ENCODE results near the gene RELCH. TPM values are rescaled to one million over a fixed set of nuclear protein-coding genes. Genes with fewer than 3 reads are reported as not detected.
A peak's percentile ranks its signal among the peaks of the same experiment; 100 is the strongest.

The RELCH gene
- total RNA-seq, 2 experiments from 2014 or later = 18.4 to 21.7 TPM

DNA sequence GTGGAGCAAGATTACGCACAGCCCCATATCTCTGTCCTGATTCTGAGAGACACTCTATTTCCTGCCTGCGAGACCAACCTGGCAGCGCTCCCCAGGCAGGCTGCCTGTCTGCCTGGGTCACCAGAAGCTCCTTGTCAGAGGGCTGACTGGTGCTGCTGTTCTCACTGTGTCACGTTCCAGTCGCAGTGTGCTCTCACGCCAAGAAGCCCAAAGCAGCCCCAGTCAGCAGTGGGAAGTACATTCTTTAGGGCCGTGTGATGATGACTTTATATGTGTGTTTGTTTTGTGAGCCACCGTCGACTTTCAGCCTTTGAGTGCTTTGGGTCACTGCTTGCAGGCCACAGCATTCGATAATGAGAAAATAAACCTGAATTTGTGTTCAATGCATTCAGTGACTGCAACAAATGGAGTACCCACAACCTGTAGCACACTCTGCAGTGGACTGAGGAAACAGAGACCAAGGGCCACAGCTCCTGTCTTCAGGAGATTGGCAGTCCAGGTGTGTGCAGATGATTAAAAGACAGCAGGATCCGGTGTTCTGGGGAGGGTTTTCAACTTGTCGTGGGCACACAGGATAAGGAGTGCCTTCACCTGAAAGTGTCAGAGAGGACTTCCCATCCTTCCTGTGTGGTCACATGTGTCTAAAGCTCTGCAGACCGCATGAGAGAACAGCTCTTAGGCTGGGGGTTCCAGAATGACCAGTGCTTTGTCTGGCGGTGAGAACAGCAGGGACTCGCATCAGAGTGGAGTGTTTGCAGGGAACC lies 142.8 kb downstream of the RELCH start:
- Mint-ChIP-seq H3K27ac (no peak overlapping the region), H3K9me3 (no peaks in the 10 kb centered on the region), H3K27me3 (peaks cover 61% of the 10 kb centered on the region), H3K36me3 (ENCODE audit: low read depth) (no peaks in the 10 kb centered on the region), H3K4me1 (ENCODE audit: low read depth) (peaks cover 31% of the 10 kb centered on the region), H3K4me3 (no peak overlapping the region)
- TF ChIP-seq, protein P1, sequence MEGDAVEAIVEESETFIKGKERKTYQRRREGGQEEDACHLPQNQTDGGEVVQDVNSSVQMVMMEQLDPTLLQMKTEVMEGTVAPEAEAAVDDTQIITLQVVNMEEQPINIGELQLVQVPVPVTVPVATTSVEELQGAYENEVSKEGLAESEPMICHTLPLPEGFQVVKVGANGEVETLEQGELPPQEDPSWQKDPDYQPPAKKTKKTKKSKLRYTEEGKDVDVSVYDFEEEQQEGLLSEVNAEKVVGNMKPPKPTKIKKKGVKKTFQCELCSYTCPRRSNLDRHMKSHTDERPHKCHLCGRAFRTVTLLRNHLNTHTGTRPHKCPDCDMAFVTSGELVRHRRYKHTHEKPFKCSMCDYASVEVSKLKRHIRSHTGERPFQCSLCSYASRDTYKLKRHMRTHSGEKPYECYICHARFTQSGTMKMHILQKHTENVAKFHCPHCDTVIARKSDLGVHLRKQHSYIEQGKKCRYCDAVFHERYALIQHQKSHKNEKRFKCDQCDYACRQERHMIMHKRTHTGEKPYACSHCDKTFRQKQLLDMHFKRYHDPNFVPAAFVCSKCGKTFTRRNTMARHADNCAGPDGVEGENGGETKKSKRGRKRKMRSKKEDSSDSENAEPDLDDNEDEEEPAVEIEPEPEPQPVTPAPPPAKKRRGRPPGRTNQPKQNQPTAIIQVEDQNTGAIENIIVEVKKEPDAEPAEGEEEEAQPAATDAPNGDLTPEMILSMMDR (IDR thresholded peaks at IDR 0.05) = no peak
- ATAC-seq (peak; percentile 72), DNase-seq (peak; percentile 66)
- intact Hi-C loops (cut with micrococcal nuclease) = no loop called here
- CTCF ChIA-PET = interaction anchor here (1.2 to 1.6 kb wide), 2 partner anchors 88 to 92 kb away, joined by 3 read pairs; no protein-coding TSS in a partner anchor
- POLR2A ChIA-PET = interaction anchor here (1.5 kb wide), 1 partner anchor 9 kb away, joined by 3 read pairs; no protein-coding TSS in a partner anchor

DNA sequence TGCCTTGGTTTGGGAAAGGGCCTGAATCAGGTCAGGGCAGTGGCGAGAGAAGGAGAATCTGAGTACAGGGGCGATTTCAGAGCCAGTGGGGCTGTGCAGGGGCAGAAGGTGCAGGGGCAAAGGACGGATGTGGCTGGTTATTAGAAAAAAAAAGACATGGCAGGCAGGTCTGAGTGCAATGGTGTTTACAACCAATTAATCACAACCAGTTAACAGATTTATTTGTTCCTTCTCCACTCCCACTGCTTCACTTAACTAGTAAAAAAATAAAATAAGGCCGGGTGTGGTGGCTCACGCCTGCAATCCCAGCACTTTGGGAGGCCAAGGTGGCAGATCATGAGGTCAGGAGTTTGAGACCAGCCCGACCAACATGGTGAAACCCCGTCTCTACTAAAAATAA lies 143.6 kb downstream of the RELCH start:
- Mint-ChIP-seq H3K36me3 (ENCODE audit: low read depth) (no peaks in the 10 kb centered on the region), H3K4me3 (no peak overlapping the region), H3K27me3 (peaks cover 61% of the 10 kb centered on the region), H3K4me1 (ENCODE audit: low read depth) (peaks cover 31% of the 10 kb centered on the region), H3K9me3 (no peaks in the 10 kb centered on the region), H3K27ac (no peak overlapping the region)
- CTCF ChIA-PET = interaction anchor here (1.0 to 1.6 kb wide), 2 partner anchors 9 to 92 kb away, joined by 3 to 4 read pairs; no protein-coding TSS in a partner anchor
- POLR2A ChIA-PET = interaction anchor here (1.5 kb wide), 1 partner anchor 8 kb away, joined by 3 read pairs; no protein-coding TSS in a partner anchor
- ATAC-seq (no peak), DNase-seq (no peak)
- TF ChIP-seq, protein P1 (IDR thresholded peaks at IDR 0.05) = no peak
- intact Hi-C loops (cut with micrococcal nuclease) = no loop called here

DNA sequence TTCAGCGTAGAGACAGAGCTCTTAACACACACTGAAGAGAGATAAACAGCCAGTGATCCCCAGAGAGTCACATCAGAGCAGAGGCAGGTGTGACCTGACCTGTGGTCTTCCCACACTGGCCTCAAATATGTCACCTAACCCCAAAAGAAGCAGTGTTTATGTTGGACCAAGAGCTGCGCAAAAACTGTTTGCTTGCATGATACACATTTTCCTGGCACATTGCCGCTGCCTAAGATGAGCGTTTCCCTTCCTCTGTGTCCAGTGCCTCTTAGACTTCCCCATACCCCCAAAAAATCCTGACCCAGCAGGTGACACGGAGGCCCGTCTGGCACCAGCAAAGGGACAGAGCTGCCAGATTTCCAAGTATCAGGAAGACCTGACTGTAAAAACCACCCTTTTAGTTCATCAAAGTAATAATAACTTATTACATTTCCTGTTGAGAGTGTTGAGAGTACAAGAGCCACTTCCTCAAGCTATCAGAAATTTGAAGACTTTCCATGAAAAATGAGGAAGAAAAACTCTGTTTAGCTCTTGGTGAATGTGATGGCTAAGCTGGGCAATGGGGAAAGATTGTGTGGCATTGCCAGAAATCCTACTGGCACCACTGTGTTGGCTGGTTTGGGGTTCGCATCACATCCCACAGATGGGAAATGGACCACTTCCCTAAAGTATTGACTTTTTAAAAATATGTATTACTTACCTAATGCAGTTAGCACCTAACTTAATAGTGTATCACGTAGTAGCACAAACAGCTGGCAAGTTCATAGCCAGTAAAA lies 144.7 kb downstream of the RELCH start:
- Mint-ChIP-seq H3K27ac (no peak overlapping the region), H3K4me3 (no peak overlapping the region), H3K4me1 (ENCODE audit: low read depth) (peaks cover 24% of the 10 kb centered on the region), H3K27me3 (peaks cover 51% of the 10 kb centered on the region), H3K36me3 (ENCODE audit: low read depth) (no peaks in the 10 kb centered on the region), H3K9me3 (no peaks in the 10 kb centered on the region)
- ChIA-PET POLR2A (interaction anchor here (1.7 kb wide), 1 partner anchor 14 kb away, joined by 4 read pairs; no protein-coding TSS in a partner anchor), CTCF (interaction anchor here (1.0 to 1.4 kb wide), 3 partner anchors 10 to 94 kb away, joined by 4 read pairs; no protein-coding TSS in a partner anchor)
- intact Hi-C loops (cut with micrococcal nuclease) = no loop called here
- ATAC-seq = no peak
- TF ChIP-seq, protein P1 (IDR thresholded peaks at IDR 0.05) = no peak
- DNase-seq = no peak

DNA sequence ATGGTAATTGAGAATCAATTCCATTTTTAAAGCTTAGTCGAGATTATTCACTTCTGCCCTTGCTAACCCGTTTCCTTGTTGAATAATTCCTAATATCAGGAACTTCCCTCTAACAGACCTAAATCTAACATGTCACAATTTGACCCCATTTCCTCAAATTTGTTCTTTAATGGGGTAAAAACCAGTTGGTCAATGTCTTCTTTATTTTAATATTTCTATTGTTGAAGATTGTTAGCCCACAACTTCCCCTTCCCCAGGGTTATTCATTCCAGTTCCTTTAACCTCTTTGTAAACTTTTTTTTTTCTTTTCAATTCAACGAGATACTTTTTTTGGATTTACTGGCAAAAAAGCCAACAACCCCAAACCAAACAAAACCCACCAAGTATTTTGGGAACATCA lies 145.4 kb downstream of the RELCH start:
- intact Hi-C loops (cut with micrococcal nuclease) = no loop called here
- ChIA-PET POLR2A (interaction anchor here (1.7 kb wide), 1 partner anchor 14 kb away, joined by 4 read pairs; no protein-coding TSS in a partner anchor), CTCF (interaction anchor here (1.1 to 1.4 kb wide), 3 partner anchors 83 to 93 kb away, joined by 4 to 6 read pairs (median 4); no protein-coding TSS in a partner anchor)
- ATAC-seq (no peak), DNase-seq (no peak)
- Mint-ChIP-seq H3K27me3 (peaks cover 46% of the 10 kb centered on the region), H3K4me3 (no peak overlapping the region), H3K27ac (no peak overlapping the region), H3K36me3 (ENCODE audit: low read depth) (no peaks in the 10 kb centered on the region), H3K4me1 (ENCODE audit: low read depth) (peaks cover 24% of the 10 kb centered on the region), H3K9me3 (no peaks in the 10 kb centered on the region)
- TF ChIP-seq, protein P1 (IDR thresholded peaks at IDR 0.05) = no peak

Measured in activated CD8-positive, alpha-beta T cell treated with anti-CD3 and anti-CD28 coated beads for 36 hours (primary cell).